Astrocyte (in vitro differentiated cells and primary cell): ENCODE measurements around the gene SAFB2. TPM values are rescaled to one million over a fixed set of nuclear protein-coding genes. Genes with fewer than 3 reads are reported as not detected.

Experiments used
- DNase-seq: peaks from one replicate; pipeline ENCODE4 v3.0.0-alpha.2; 2010; ENCODE audit warnings: low read depth
- FAIRE-seq: peaks from 2 replicates; lab custom pipeline; 2011; peaks lifted over from hg19 to GRCh38; lab: Jason Lieb, UNC
- H2AFZ ChIP-seq: 2 replicates; pipeline ENCODE4 v1.6.0; 2012; ENCODE audit warnings: low read depth, low read length, inconsistent platforms
- H3K27ac ChIP-seq: 2 replicates; pipeline ENCODE4 v1.5.1; 2011; ENCODE audit warnings: low read depth, low read length, inconsistent platforms
- H3K27me3 ChIP-seq: 2 replicates; pipeline ENCODE4 v1.6.0; 2011; ENCODE audit warnings: low read length, inconsistent platforms; ENCODE audit not compliant: insufficient read depth
- H3K36me3 ChIP-seq: 2 replicates; pipeline ENCODE4 v1.5.1; 2011; ENCODE audit warnings: low read length, inconsistent platforms; ENCODE audit not compliant: insufficient read depth
- H3K4me1 ChIP-seq: 2 replicates; pipeline ENCODE4 v1.5.1; 2011; ENCODE audit warnings: low read length, inconsistent platforms; ENCODE audit not compliant: insufficient read depth
- H3K4me2 ChIP-seq: 2 replicates; pipeline ENCODE4 v1.6.0; 2012; ENCODE audit warnings: low read length, inconsistent platforms
- H3K4me3 ChIP-seq: 2 replicates; pipeline ENCODE4 v1.5.1; 2011; ENCODE audit warnings: low read depth, mild to moderate bottlenecking, low read length, inconsistent platforms; ENCODE audit not compliant: insufficient read depth
- H3K79me2 ChIP-seq: 2 replicates; pipeline ENCODE4 v1.6.0; 2012; ENCODE audit warnings: mild to moderate bottlenecking, low read length, inconsistent platforms; ENCODE audit not compliant: insufficient read depth
- H3K9ac ChIP-seq: 2 replicates; pipeline ENCODE4 v1.6.0; 2012; ENCODE audit warnings: mild to moderate bottlenecking, low read length, inconsistent platforms
- H3K9me3 ChIP-seq: 2 replicates; pipeline ENCODE4 v1.5.1; 2012; ENCODE audit warnings: low read depth, mild to moderate bottlenecking, low read length, inconsistent platforms; ENCODE audit not compliant: insufficient read depth
- H4K20me1 ChIP-seq: 2 replicates; pipeline ENCODE4 v1.6.0; 2012; ENCODE audit warnings: low read length, inconsistent platforms; ENCODE audit not compliant: insufficient read depth
- H3K27ac Mint-ChIP-seq: one replicate; pipeline ENCODE4 v1.8.0; 2021; ENCODE audit warnings: mild to moderate bottlenecking, mixed read lengths; ENCODE audit not compliant: unreplicated experiment
- H3K27me3 Mint-ChIP-seq: one replicate; pipeline ENCODE4 v1.8.0; 2021; ENCODE audit warnings: low read depth, mixed read lengths; ENCODE audit not compliant: unreplicated experiment
- H3K36me3 Mint-ChIP-seq: one replicate; pipeline ENCODE4 v1.8.0; 2021; ENCODE audit warnings: low read depth, mixed read lengths; ENCODE audit not compliant: unreplicated experiment
- H3K4me1 Mint-ChIP-seq: one replicate; pipeline ENCODE4 v1.8.0; 2021; ENCODE audit warnings: low read depth, mixed read lengths; ENCODE audit not compliant: unreplicated experiment
- H3K4me3 Mint-ChIP-seq: one replicate; pipeline ENCODE4 v1.8.0; 2021; ENCODE audit warnings: mild to moderate bottlenecking, moderate library complexity, mixed read lengths; ENCODE audit not compliant: unreplicated experiment
- H3K9me3 Mint-ChIP-seq: one replicate; pipeline ENCODE4 v1.8.0; 2021; ENCODE audit warnings: mild to moderate bottlenecking, mixed read lengths; ENCODE audit not compliant: unreplicated experiment
- EZH2 ChIP-seq: IDR thresholded peaks from 2 replicates; pipeline ENCODE4 v1.6.1; 2012; ENCODE audit warnings: mild to moderate bottlenecking, low read length, inconsistent platforms; ENCODE audit not compliant: insufficient read depth
- total RNA-seq: library from RNA; stranded (reverse); gene quantifications from 2 replicates; pipeline ENCODE4 v1.2.1, GENCODE V29; 2021
- TF ChIP-seq, protein P1 (sequence below): IDR thresholded peaks from 2 replicates; pipeline ENCODE4 v1.5.1; 2011; ENCODE audit warnings: low read depth, mild to moderate bottlenecking, inconsistent platforms, low read length, moderate library complexity; ENCODE audit not compliant: insufficient read depth

SAFB2 gene
- total RNA-seq, 1 donor from 2014 or later: 50.6 TPM

DNA sequence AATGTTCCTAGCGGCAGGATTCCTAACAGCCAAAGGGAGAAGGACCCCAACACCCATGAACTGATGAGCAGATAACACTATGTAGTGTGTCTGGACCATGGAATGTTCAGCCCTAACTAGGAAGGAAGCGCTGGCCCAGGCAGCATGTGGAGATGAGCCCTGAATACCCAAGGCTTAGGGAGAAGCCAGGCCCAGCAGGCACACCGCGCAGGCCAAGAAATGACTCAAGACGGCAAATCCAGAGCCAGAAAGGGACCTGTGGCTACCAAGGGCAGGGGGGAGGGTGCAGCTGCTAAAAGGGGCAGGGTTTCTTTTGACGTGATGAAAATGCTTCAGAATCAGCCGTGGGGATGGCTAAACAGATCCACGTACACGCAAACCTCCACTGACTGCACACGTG lies 34.1 kb downstream of the SAFB2 start:
- TF ChIP-seq, protein P1, sequence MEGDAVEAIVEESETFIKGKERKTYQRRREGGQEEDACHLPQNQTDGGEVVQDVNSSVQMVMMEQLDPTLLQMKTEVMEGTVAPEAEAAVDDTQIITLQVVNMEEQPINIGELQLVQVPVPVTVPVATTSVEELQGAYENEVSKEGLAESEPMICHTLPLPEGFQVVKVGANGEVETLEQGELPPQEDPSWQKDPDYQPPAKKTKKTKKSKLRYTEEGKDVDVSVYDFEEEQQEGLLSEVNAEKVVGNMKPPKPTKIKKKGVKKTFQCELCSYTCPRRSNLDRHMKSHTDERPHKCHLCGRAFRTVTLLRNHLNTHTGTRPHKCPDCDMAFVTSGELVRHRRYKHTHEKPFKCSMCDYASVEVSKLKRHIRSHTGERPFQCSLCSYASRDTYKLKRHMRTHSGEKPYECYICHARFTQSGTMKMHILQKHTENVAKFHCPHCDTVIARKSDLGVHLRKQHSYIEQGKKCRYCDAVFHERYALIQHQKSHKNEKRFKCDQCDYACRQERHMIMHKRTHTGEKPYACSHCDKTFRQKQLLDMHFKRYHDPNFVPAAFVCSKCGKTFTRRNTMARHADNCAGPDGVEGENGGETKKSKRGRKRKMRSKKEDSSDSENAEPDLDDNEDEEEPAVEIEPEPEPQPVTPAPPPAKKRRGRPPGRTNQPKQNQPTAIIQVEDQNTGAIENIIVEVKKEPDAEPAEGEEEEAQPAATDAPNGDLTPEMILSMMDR: no peak
- no peak for TF ChIP-seq EZH2
- no peak overlapping the region for H3K27ac Mint-ChIP-seq
- no peak overlapping the region for H3K4me3 ChIP-seq
- peak overlapping the region; percentile 2 for H3K27ac ChIP-seq
- DNase-seq (peak; percentile 60), FAIRE-seq (no peak)
- H3K36me3 ChIP-seq: peaks cover 24% of the 10 kb centered on the region
- no peak overlapping the region for H3K9ac ChIP-seq
- H3K27me3 Mint-ChIP-seq: no peaks in the 10 kb centered on the region
- no peaks in the 10 kb centered on the region for H3K27me3 ChIP-seq
- peaks cover 76% of the 10 kb centered on the region for H4K20me1 ChIP-seq
- no peak overlapping the region for H3K4me3 Mint-ChIP-seq
- H3K36me3 Mint-ChIP-seq: peaks cover 27% of the 10 kb centered on the region
- H2AFZ ChIP-seq: no peak overlapping the region
- peaks cover 8% of the 10 kb centered on the region for H3K4me1 Mint-ChIP-seq
- H3K9me3 Mint-ChIP-seq: no peaks in the 10 kb centered on the region
- peaks cover 32% of the 10 kb centered on the region for H3K4me1 ChIP-seq
- H3K79me2 ChIP-seq: no peaks in the 10 kb centered on the region
- H3K4me2 ChIP-seq: peak overlapping the region; percentile 35
- no peaks in the 10 kb centered on the region for H3K9me3 ChIP-seq

DNA sequence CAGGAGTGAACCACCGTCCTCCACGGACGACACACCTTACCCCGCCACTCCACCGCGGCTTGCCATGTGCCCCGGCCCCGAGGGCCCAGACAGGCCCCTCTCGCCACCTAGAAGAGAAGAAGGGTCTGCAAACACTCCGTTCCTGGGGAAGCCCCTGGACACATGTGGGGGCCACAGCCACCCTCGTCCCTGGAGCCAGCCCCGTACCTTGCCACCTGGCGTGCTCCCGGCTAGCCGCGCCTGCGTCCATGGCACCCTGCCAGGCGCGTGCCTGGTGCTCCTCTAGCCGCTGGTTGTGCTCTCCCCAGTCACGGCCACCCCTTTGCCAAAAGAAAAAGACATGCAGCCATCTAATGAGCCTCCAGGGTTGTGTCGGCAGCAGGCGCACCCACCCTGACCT lies 34.9 kb downstream of the SAFB2 start:
- peaks cover 17% of the 10 kb centered on the region for H3K36me3 ChIP-seq
- H3K4me2 ChIP-seq: no peak overlapping the region
- Mint-ChIP-seq H3K36me3 (peaks cover 25% of the 10 kb centered on the region), H3K4me3 (no peak overlapping the region), H3K9me3 (no peaks in the 10 kb centered on the region), H3K27ac (no peak overlapping the region), H3K27me3 (no peaks in the 10 kb centered on the region), H3K4me1 (peaks cover 8% of the 10 kb centered on the region)
- DNase-seq (no peak), FAIRE-seq (no peak)
- H3K27ac ChIP-seq: no peak overlapping the region
- no peaks in the 10 kb centered on the region for H3K27me3 ChIP-seq
- no peak overlapping the region for H3K9ac ChIP-seq
- TF ChIP-seq EZH2: no peak
- H3K4me1 ChIP-seq: peaks cover 32% of the 10 kb centered on the region
- H3K9me3 ChIP-seq: no peaks in the 10 kb centered on the region
- peaks cover 68% of the 10 kb centered on the region for H4K20me1 ChIP-seq
- H3K4me3 ChIP-seq: no peak overlapping the region
- H2AFZ ChIP-seq: no peak overlapping the region
- no peaks in the 10 kb centered on the region for H3K79me2 ChIP-seq

DNA sequence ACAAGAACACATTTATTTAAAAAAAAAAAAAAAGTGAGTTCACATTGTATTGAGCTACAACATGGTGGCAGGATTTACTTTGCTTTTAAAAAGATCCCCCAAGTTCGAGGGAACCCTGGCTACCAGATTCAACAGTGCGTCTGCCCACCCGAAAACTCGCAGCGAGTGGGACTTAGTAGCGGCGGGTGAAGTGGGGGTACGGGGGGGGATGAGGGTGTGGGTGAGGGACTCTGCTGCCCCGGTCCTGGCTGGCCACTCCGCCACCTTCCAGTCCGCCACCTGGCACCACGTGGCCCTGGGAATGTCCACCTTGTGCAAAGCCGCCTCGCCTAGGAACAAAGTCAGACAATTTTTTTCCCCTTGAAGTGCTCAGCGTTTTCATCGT lies 35.5 kb downstream of the SAFB2 start:
- FAIRE-seq (no peak), DNase-seq (no peak)
- H3K27me3 Mint-ChIP-seq: no peaks in the 10 kb centered on the region

More for the DNA sequence above, 35.5 kb downstream of the SAFB2 start:
- H3K27me3 ChIP-seq: no peaks in the 10 kb centered on the region
- H3K4me3 Mint-ChIP-seq: no peak overlapping the region
- H3K27ac Mint-ChIP-seq: no peak overlapping the region
- peaks cover 25% of the 10 kb centered on the region for H3K36me3 Mint-ChIP-seq
- H3K4me1 Mint-ChIP-seq: peaks cover 8% of the 10 kb centered on the region
- TF ChIP-seq EZH2: no peak
- TF ChIP-seq, protein P1: no peak
- H3K4me2 ChIP-seq: no peak overlapping the region
- no peak overlapping the region for H2AFZ ChIP-seq
- no peak overlapping the region for H3K9ac ChIP-seq
- no peaks in the 10 kb centered on the region for H3K9me3 Mint-ChIP-seq
- peaks cover 32% of the 10 kb centered on the region for H3K4me1 ChIP-seq
- no peaks in the 10 kb centered on the region for H3K79me2 ChIP-seq
- no peak overlapping the region for H3K27ac ChIP-seq
- H4K20me1 ChIP-seq: peaks cover 64% of the 10 kb centered on the region
- no peaks in the 10 kb centered on the region for H3K9me3 ChIP-seq
- peaks cover 11% of the 10 kb centered on the region for H3K36me3 ChIP-seq
- H3K4me3 ChIP-seq: no peak overlapping the region
